HEK293T (cell line): Measurements from ENCODE around the gene PYCR2.

Experiments used
- CTCF ChIA-PET: fragments of 350-600 bp; formaldehyde crosslinking; extraction: SDS; loops from one replicate; lab custom pipeline; 2021; ENCODE audit warnings: antibody characterized with exemption, inconsistent platforms; lab: Yijun Ruan, JAX
- POLR2A ChIA-PET: fragments of 350-600 bp; formaldehyde crosslinking; extraction: SDS; loops from one replicate; lab custom pipeline; 2020; ENCODE audit warnings: antibody characterized with exemption, inconsistent platforms; lab: Yijun Ruan, JAX
- DNase-seq: peaks from one replicate; pipeline ENCODE4 v3.0.0; 2012; ENCODE audit warnings: mixed read lengths; ENCODE audit errors: extremely low spot score
- ARNT ChIP-seq: fragments of 450-650 bp; IDR thresholded peaks from 2 replicates; pipeline ENCODE4 v1.6.1; 2017; ENCODE audit warnings: mild to moderate bottlenecking
- BHLHE40 ChIP-seq: fragments of 450-650 bp; IDR thresholded peaks from 2 replicates; pipeline ENCODE4 v1.6.1; 2016; ENCODE audit warnings: mild to moderate bottlenecking, moderate library complexity, borderline replicate concordance
- CTBP1 ChIP-seq: fragments of 450-650 bp; IDR thresholded peaks from 2 replicates; pipeline ENCODE4 v1.6.1; 2016; ENCODE audit warnings: borderline replicate concordance
- ELF4 ChIP-seq: fragments of 450-650 bp; IDR thresholded peaks from 2 replicates; pipeline ENCODE4 v1.6.1; 2017; ENCODE audit warnings: antibody characterized with exemption
- FOXA1 ChIP-seq: fragments of 450-650 bp; IDR thresholded peaks from 2 replicates; pipeline ENCODE4 v1.6.1; 2016; ENCODE audit warnings: mild to moderate bottlenecking
- FOXK2 ChIP-seq: fragments of 450-650 bp; IDR thresholded peaks from 2 replicates; pipeline ENCODE4 v1.6.1; 2016; ENCODE audit warnings: mild to moderate bottlenecking
- FOXM1 ChIP-seq: fragments of 450-650 bp; IDR thresholded peaks from 2 replicates; pipeline ENCODE4 v1.6.1; 2017; ENCODE audit warnings: mild to moderate bottlenecking, borderline replicate concordance
- HDGF ChIP-seq: fragments of 450-650 bp; IDR thresholded peaks from 2 replicates; pipeline ENCODE4 v1.6.1; 2017; ENCODE audit warnings: antibody characterized with exemption, borderline replicate concordance
- L3MBTL2 ChIP-seq: fragments of 450-650 bp; conservative IDR thresholded peaks from 2 replicates; pipeline ENCODE4 v1.6.1; 2016; ENCODE audit warnings: mild to moderate bottlenecking
- LEF1 ChIP-seq: fragments of 450-650 bp; IDR thresholded peaks from 2 replicates; pipeline ENCODE4 v1.6.1; 2017; ENCODE audit warnings: mild to moderate bottlenecking, borderline replicate concordance
- NFRKB ChIP-seq: fragments of 450-650 bp; IDR thresholded peaks from 2 replicates; pipeline ENCODE4 v1.6.1; 2016; ENCODE audit warnings: mild to moderate bottlenecking, moderate library complexity
- PKNOX1 ChIP-seq: fragments of 450-650 bp; IDR thresholded peaks from 2 replicates; pipeline ENCODE4 v1.6.1; 2016
- SP1 ChIP-seq: fragments of 450-650 bp; IDR thresholded peaks from 2 replicates; pipeline ENCODE4 v1.6.1; 2017
- SUZ12 ChIP-seq: fragments of 450-650 bp; IDR thresholded peaks from 2 replicates; pipeline ENCODE4 v1.6.1; 2016; ENCODE audit warnings: mild to moderate bottlenecking
- TARDBP ChIP-seq: fragments of 450-650 bp; IDR thresholded peaks from 2 replicates; pipeline ENCODE4 v1.6.1; 2016
- ZNF384 ChIP-seq: fragments of 450-650 bp; IDR thresholded peaks from 2 replicates; pipeline ENCODE4 v1.6.1; 2016

The PYCR2 gene

GRCh38 chr1:225880636-225881035 lies 43.4 kb downstream of the PYCR2 start:
- no peak for DNase-seq
- ChIA-PET POLR2A (interaction anchor here (1.1 to 3.9 kb wide), 9 partner anchors 9 to 119 kb away, joined by 3 to 39 read pairs (median 8); partner anchors contain the start of genes PYCR2, SDE2 and SRP9), CTCF (interaction anchor here (0.8 to 1.1 kb wide), 3 partner anchors 10 to 107 kb away, joined by 3 to 4 read pairs (median 4); no protein-coding TSS in a partner anchor)
- TF ChIP-seq ELF4, result no peak
- TF ChIP-seq NFRKB, result no peak
- no peak for TF ChIP-seq ARNT
- TF ChIP-seq FOXM1, result no peak
- TF ChIP-seq SUZ12, result no peak
- no peak for TF ChIP-seq BHLHE40
- no peak for TF ChIP-seq ZNF384
- no peak for TF ChIP-seq FOXA1
- TF ChIP-seq FOXK2, result no peak
- TF ChIP-seq L3MBTL2, result no peak
- TF ChIP-seq TARDBP, result no peak
- no peak for TF ChIP-seq PKNOX1

GRCh38 chr1:225880222-225880588 lies 43.8 kb downstream of the PYCR2 start:
- DNase-seq, result no peak
- CTCF ChIA-PET, result interaction anchor here (0.8 to 1.0 kb wide), 2 partner anchors 69 to 108 kb away, joined by 3 to 4 read pairs; no protein-coding TSS in a partner anchor
- POLR2A ChIA-PET, result interaction anchor here (0.6 to 3.9 kb wide), 5 partner anchors 21 to 440 kb away, joined by 3 to 39 read pairs (median 3); partner anchors contain the start of gene PYCR2
- TF ChIP-seq TARDBP (no peak), LEF1 (no peak), FOXA1 (no peak), HDGF (no peak), CTBP1 (no peak), PKNOX1 (no peak), L3MBTL2 (no peak), SUZ12 (no peak), NFRKB (no peak), ELF4 (no peak), ARNT (no peak)

- ChIA-PET CTCF (no interaction called here), POLR2A (interaction anchor here (0.6 to 3.9 kb wide), 2 partner anchors 21 to 440 kb away, joined by 3 to 12 read pairs; no protein-coding TSS in a partner anchor)
- DNase-seq, result no peak
- TF ChIP-seq ARNT, result no peak
- no peak for TF ChIP-seq ELF4
- no peak for TF ChIP-seq SUZ12
- TF ChIP-seq CTBP1, result no peak
- no peak for TF ChIP-seq TARDBP
- TF ChIP-seq ZNF384, result no peak
- TF ChIP-seq FOXA1, result no peak
- TF ChIP-seq NFRKB, result no peak
- no peak for TF ChIP-seq LEF1
- TF ChIP-seq L3MBTL2, result no peak
- TF ChIP-seq FOXM1, result no peak
- TF ChIP-seq FOXK2, result no peak
- TF ChIP-seq SP1, result no peak
- TF ChIP-seq HDGF, result no peak
- no peak for TF ChIP-seq BHLHE40
- TF ChIP-seq PKNOX1, result no peak
Measured at GRCh38 chr1:225879521-225880221, 44.4 kb downstream of the PYCR2 start.

GRCh38 chr1:225878282-225878681 lies 45.8 kb downstream of the PYCR2 start:
- TF ChIP-seq PKNOX1 (no peak), ARNT (no peak), FOXM1 (no peak), LEF1 (no peak), SP1 (no peak), HDGF (no peak), ZNF384 (no peak)
- ChIA-PET CTCF (interaction anchor here (0.7 kb wide), 2 partner anchors 11 to 1476 kb away, joined by 3 read pairs; partner anchors contain the start of gene LEFTY1), POLR2A (interaction anchor here (1.3 kb wide), 1 partner anchor 45 kb away, joined by 3 read pairs; no protein-coding TSS in a partner anchor)
- no peak for DNase-seq

DNA sequence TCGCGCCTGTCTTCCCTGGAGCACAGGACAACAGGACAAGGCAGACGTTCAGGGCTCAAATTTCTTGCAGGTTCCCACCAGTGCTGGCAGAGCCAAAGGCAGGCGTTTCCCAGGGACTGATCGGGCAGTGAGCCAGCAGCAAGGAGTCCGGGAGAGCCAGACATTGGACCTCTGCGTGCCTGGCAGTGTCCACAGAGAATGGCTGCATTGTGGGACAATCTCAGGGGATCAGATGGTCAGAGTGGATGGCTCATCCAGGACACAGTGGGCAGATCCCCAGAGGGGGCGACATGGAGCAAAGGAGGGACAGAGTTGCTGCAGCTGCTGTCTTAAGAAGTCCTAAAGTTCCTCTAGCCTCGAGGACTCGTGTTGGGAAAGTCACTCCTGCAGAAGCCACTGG lies 46.5 kb downstream of the PYCR2 start:
- TF ChIP-seq HDGF (0 out of 2 replicates have a peak, but pooled peaks have one; percentile 6), ARNT (no peak), SUZ12 (no peak), ZNF384 (no peak), BHLHE40 (no peak), FOXA1 (no peak)
- CTCF ChIA-PET, result interaction anchor here (0.5 to 0.7 kb wide), 2 partner anchors 66 to 91 kb away, joined by 3 to 4 read pairs; no protein-coding TSS in a partner anchor
- peak; percentile 69 for DNase-seq
- POLR2A ChIA-PET, result interaction anchor here (1.3 kb wide), 1 partner anchor 45 kb away, joined by 3 read pairs; no protein-coding TSS in a partner anchor
